Liver (tissue), 3 donors: ENCODE results near the gene FBXO24.

Experiments used
- EGR1 ChIP-seq, 2 donors: IDR thresholded peaks; 2 replicates each; pipeline ENCODE4 v1.6.1; 2016 to 2018; ENCODE audit warnings: antibody characterized with exemption in 2 of 2, low read depth in 2 of 2
- FOXA1 ChIP-seq: IDR thresholded peaks from 2 replicates; pipeline ENCODE4 v1.6.1; 2016; ENCODE audit warnings: antibody characterized with exemption
- GABPA ChIP-seq, 2 donors: IDR thresholded peaks in 1 of 2; conservative IDR thresholded peaks in 1 of 2; 2 replicates each; pipeline ENCODE4 v1.6.1; 2016; ENCODE audit warnings: antibody characterized with exemption in 2 of 2, mild to moderate bottlenecking in 1 of 2, moderate library complexity in 1 of 2
- JUND ChIP-seq, 2 donors: IDR thresholded peaks; 2 replicates each; pipeline ENCODE4 v1.6.1; 2016; ENCODE audit warnings: antibody characterized with exemption in 2 of 2
- RAD21 ChIP-seq, 2 donors: IDR thresholded peaks; 2 replicates each; pipeline ENCODE4 v1.6.1; 2016; ENCODE audit warnings: antibody characterized with exemption in 2 of 2, mild to moderate bottlenecking in 2 of 2
- SP1 ChIP-seq: IDR thresholded peaks from 2 replicates; pipeline ENCODE4 v1.6.1; 2018; ENCODE audit warnings: antibody characterized with exemption, mild to moderate bottlenecking
- TAF1 ChIP-seq: conservative IDR thresholded peaks from 2 replicates; pipeline ENCODE4 v1.6.1; 2016; ENCODE audit warnings: antibody characterized with exemption, mild to moderate bottlenecking
- YY1 ChIP-seq: IDR thresholded peaks from 2 replicates; pipeline ENCODE4 v1.6.1; 2016; ENCODE audit warnings: antibody characterized with exemption, mild to moderate bottlenecking
- TF ChIP-seq, protein P1 (sequence below): fragments of 150-350 bp; IDR thresholded peaks from 2 replicates; pipeline ENCODE4 v1.5.1; 2017; ENCODE audit warnings: improper control_type of control experiment, low read depth, low read length; ENCODE audit not compliant: missing input control
- TF ChIP-seq, protein P2 (sequence below): IDR thresholded peaks from 2 replicates; pipeline ENCODE4 v1.6.1; 2016; ENCODE audit warnings: antibody characterized with exemption, mild to moderate bottlenecking
- TF ChIP-seq, protein P3 (sequence below): IDR thresholded peaks from 2 replicates; pipeline ENCODE4 v1.6.1; 2016; ENCODE audit warnings: antibody characterized with exemption
- donor health status: healthy.
- donor health status: healthy.

DNA sequence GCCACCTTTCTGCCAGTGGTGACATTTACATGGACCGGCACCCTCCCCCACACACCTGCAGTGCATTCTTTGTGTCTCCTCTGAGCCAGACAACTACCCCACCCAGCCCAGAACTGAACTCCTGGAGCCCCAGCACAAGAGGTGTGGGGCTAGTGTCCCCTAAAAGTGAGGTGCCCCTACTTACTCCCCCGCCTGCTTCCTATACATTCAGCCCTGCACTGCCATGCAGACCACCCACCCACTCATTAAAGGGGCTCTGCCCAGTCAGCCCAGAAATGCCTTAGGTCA, 14.4 kb upstream of the FBXO24 start:
- TF ChIP-seq GABPA (IDR thresholded peaks at IDR 0.05 in 1 of 2, conservative IDR thresholded peaks at IDR 0.05 in 1 of 2) (no peak), YY1 (no peak), EGR1 (IDR thresholded peaks at IDR 0.05; ENCODE audit: low read depth in 2 of 2) (no peak), RAD21 (IDR thresholded peaks at IDR 0.05) (no peak), FOXA1 (no peak), TAF1 (no peak), JUND (IDR thresholded peaks at IDR 0.05) (no peak), SP1 (no peak)
- TF ChIP-seq, protein P1, sequence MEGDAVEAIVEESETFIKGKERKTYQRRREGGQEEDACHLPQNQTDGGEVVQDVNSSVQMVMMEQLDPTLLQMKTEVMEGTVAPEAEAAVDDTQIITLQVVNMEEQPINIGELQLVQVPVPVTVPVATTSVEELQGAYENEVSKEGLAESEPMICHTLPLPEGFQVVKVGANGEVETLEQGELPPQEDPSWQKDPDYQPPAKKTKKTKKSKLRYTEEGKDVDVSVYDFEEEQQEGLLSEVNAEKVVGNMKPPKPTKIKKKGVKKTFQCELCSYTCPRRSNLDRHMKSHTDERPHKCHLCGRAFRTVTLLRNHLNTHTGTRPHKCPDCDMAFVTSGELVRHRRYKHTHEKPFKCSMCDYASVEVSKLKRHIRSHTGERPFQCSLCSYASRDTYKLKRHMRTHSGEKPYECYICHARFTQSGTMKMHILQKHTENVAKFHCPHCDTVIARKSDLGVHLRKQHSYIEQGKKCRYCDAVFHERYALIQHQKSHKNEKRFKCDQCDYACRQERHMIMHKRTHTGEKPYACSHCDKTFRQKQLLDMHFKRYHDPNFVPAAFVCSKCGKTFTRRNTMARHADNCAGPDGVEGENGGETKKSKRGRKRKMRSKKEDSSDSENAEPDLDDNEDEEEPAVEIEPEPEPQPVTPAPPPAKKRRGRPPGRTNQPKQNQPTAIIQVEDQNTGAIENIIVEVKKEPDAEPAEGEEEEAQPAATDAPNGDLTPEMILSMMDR, result no peak
- TF ChIP-seq, protein P2, sequence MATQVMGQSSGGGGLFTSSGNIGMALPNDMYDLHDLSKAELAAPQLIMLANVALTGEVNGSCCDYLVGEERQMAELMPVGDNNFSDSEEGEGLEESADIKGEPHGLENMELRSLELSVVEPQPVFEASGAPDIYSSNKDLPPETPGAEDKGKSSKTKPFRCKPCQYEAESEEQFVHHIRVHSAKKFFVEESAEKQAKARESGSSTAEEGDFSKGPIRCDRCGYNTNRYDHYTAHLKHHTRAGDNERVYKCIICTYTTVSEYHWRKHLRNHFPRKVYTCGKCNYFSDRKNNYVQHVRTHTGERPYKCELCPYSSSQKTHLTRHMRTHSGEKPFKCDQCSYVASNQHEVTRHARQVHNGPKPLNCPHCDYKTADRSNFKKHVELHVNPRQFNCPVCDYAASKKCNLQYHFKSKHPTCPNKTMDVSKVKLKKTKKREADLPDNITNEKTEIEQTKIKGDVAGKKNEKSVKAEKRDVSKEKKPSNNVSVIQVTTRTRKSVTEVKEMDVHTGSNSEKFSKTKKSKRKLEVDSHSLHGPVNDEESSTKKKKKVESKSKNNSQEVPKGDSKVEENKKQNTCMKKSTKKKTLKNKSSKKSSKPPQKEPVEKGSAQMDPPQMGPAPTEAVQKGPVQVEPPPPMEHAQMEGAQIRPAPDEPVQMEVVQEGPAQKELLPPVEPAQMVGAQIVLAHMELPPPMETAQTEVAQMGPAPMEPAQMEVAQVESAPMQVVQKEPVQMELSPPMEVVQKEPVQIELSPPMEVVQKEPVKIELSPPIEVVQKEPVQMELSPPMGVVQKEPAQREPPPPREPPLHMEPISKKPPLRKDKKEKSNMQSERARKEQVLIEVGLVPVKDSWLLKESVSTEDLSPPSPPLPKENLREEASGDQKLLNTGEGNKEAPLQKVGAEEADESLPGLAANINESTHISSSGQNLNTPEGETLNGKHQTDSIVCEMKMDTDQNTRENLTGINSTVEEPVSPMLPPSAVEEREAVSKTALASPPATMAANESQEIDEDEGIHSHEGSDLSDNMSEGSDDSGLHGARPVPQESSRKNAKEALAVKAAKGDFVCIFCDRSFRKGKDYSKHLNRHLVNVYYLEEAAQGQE, result no peak
- TF ChIP-seq, protein P3, sequence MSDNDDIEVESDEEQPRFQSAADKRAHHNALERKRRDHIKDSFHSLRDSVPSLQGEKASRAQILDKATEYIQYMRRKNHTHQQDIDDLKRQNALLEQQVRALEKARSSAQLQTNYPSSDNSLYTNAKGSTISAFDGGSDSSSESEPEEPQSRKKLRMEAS, result no peak
